GM23338 (cell line): ENCODE results near the gene VEZT. TPM values are rescaled to one million over a fixed set of nuclear protein-coding genes. Genes with fewer than 3 reads are reported as not detected.

Experiments used
- ATAC-seq: fragments of 200-7000 bp; cut with Tn5 transposase; 3 replicates; pipeline ENCODE4 v1.9.1; 2020
- DNase-seq: peaks from one replicate; pipeline ENCODE4 v3.0.0-alpha.2; 2015; ENCODE audit warnings: low spot score
- H2AFZ ChIP-seq: fragments of 200-600 bp; sonication (generic); 2 replicates; pipeline ENCODE4 v1.8.0; 2016; ENCODE audit warnings: antibody characterized with exemption, mild to moderate bottlenecking, moderate library complexity
- H3F3A ChIP-seq: fragments of 200-600 bp; sonication (generic); replicated peaks from 2 replicates; pipeline ENCODE4 v1.8.0; 2017; ENCODE audit warnings: antibody characterized with exemption, mixed run types, low read depth
- H3K27ac ChIP-seq: fragments of 200-600 bp; sonication (generic); 2 replicates; pipeline ENCODE4 v1.6.1; 2016; ENCODE audit warnings: low read depth
- H3K27me3 ChIP-seq: fragments of 200-600 bp; sonication (generic); 2 replicates; pipeline ENCODE4 v1.8.0; 2016; ENCODE audit warnings: mild to moderate bottlenecking, mixed run types, moderate library complexity; ENCODE audit not compliant: insufficient read depth
- H3K36me3 ChIP-seq: fragments of 200-600 bp; sonication (generic); 2 replicates; pipeline ENCODE4 v1.8.0; 2016; ENCODE audit warnings: mild to moderate bottlenecking; ENCODE audit not compliant: insufficient read depth
- H3K4me1 ChIP-seq: fragments of 200-600 bp; sonication (generic); 2 replicates; pipeline ENCODE4 v1.8.0; 2016; ENCODE audit warnings: mild to moderate bottlenecking, moderate library complexity; ENCODE audit not compliant: insufficient read depth
- H3K4me2 ChIP-seq: fragments of 200-600 bp; sonication (generic); 2 replicates; pipeline ENCODE4 v1.7.1; 2017; ENCODE audit warnings: mixed run types
- H3K4me3 ChIP-seq: fragments of 200-600 bp; sonication (generic); 2 replicates; pipeline ENCODE4 v1.6.1; 2016; ENCODE audit warnings: mixed run types
- H3K79me2 ChIP-seq: fragments of 200-600 bp; sonication (generic); replicated peaks from 2 replicates; pipeline ENCODE4 v1.8.0; 2017; ENCODE audit warnings: mild to moderate bottlenecking; ENCODE audit not compliant: insufficient read depth
- H3K9me2 ChIP-seq: fragments of 200-600 bp; sonication (generic); 2 replicates; pipeline ENCODE4 v1.8.0; 2017; ENCODE audit not compliant: insufficient read depth
- H4K20me1 ChIP-seq: fragments of 200-600 bp; sonication (generic); replicated peaks from 2 replicates; pipeline ENCODE4 v1.8.0; 2017; ENCODE audit warnings: mild to moderate bottlenecking; ENCODE audit not compliant: insufficient read depth
- H3K27ac Mint-ChIP-seq: 2 replicates; pipeline ENCODE4 v1.8.0; 2020; ENCODE audit warnings: inconsistent platforms, mild to moderate bottlenecking, moderate library complexity, mixed read lengths
- H3K27me3 Mint-ChIP-seq: 3 replicates; pipeline ENCODE4 v1.8.0; 2022; ENCODE audit warnings: low read depth, mild to moderate bottlenecking, moderate library complexity, mixed read lengths, inconsistent platforms; ENCODE audit not compliant: insufficient read depth, poor library complexity
- H3K36me3 Mint-ChIP-seq: 3 replicates; pipeline ENCODE4 v1.8.0; 2021; ENCODE audit warnings: low read depth, mild to moderate bottlenecking, inconsistent platforms, moderate library complexity, mixed read lengths
- H3K4me1 Mint-ChIP-seq: 3 replicates; pipeline ENCODE4 v1.8.0; 2020; ENCODE audit warnings: mild to moderate bottlenecking, inconsistent platforms, mixed read lengths
- H3K4me3 Mint-ChIP-seq: 3 replicates; pipeline ENCODE4 v1.8.0; 2021; ENCODE audit warnings: moderate library complexity, mild to moderate bottlenecking, inconsistent platforms, mixed read lengths
- H3K9me3 Mint-ChIP-seq: 3 replicates; pipeline ENCODE4 v1.8.0; 2020; ENCODE audit warnings: moderate library complexity, mild to moderate bottlenecking, inconsistent platforms, mixed read lengths
- CREB1 ChIP-seq: fragments of 250-450 bp; sonication (Bioruptor Pico); IDR thresholded peaks from 2 replicates; pipeline ENCODE4 v1.5.0; 2020; ENCODE audit warnings: low read depth, mild to moderate bottlenecking, moderate library complexity
- CTCF ChIP-seq, 2 experiments: fragments of 200-600 bp in 1 of 2; sonication (generic) in 1 of 2; conservative IDR thresholded peaks; 2 replicates each; pipeline versions ENCODE4 v1.5.1 to v1.6.1; 2016 to 2017; ENCODE audit warnings: antibody characterized with exemption in 2 of 2, low read depth in 2 of 2, mild to moderate bottlenecking in 2 of 2, moderate library complexity in 1 of 2
- ETS1 ChIP-seq: IDR thresholded peaks from 2 replicates; pipeline ENCODE4 v1.6.1; 2016; ENCODE audit warnings: antibody characterized with exemption
- EZH2 ChIP-seq: fragments of 200-600 bp; sonication (generic); IDR thresholded peaks from one replicate; pipeline ENCODE4 v1.8.0; 2017; ENCODE audit warnings: antibody characterized with exemption, mild to moderate bottlenecking, low read depth; ENCODE audit not compliant: unreplicated experiment
- EZH2phosphoT487 ChIP-seq: fragments of 200-600 bp; sonication (generic); IDR thresholded peaks from one replicate; pipeline ENCODE4 v1.8.1; 2018; ENCODE audit warnings: antibody characterized with exemption; ENCODE audit not compliant: unreplicated experiment
- JUNB ChIP-seq: IDR thresholded peaks from one replicate; pipeline ENCODE4 v1.6.1; 2016; ENCODE audit warnings: antibody characterized with exemption; ENCODE audit not compliant: unreplicated experiment
- NANOG ChIP-seq: IDR thresholded peaks from 2 replicates; pipeline ENCODE4 v1.6.1; 2016; ENCODE audit warnings: antibody characterized with exemption, borderline replicate concordance
- POLR2AphosphoS5 ChIP-seq: IDR thresholded peaks from 2 replicates; pipeline ENCODE4 v1.6.1; 2016; ENCODE audit warnings: antibody characterized with exemption, low read depth
- REST ChIP-seq: IDR thresholded peaks from one replicate; pipeline ENCODE4 v1.6.1; 2018; ENCODE audit warnings: antibody characterized with exemption; ENCODE audit not compliant: unreplicated experiment
- STAT1 ChIP-seq: IDR thresholded peaks from one replicate; pipeline ENCODE4 v1.6.1; 2016; ENCODE audit warnings: antibody characterized with exemption; ENCODE audit not compliant: unreplicated experiment
- ZNF114 ChIP-seq: fragments of 250-450 bp; sonication (Bioruptor Pico); IDR thresholded peaks from 2 replicates; pipeline ENCODE4 v1.5.0; 2020; ENCODE audit warnings: mild to moderate bottlenecking, moderate library complexity
- ZNF331 ChIP-seq: fragments of 250-450 bp; sonication (Bioruptor Pico); IDR thresholded peaks from 2 replicates; pipeline ENCODE4 v1.5.0; 2020; ENCODE audit warnings: low read depth, mild to moderate bottlenecking, moderate library complexity
- ZNF462 ChIP-seq: fragments of 250-450 bp; sonication (Bioruptor Pico); IDR thresholded peaks from 2 replicates; pipeline ENCODE4 v1.5.0; 2020; ENCODE audit warnings: mild to moderate bottlenecking, moderate library complexity
- long read RNA-seq: library from polyadenylated mRNA; unstranded; transcript quantifications from one replicate; pipeline ENCODE4 v2.0.0, GENCODE V29; 2020; ENCODE audit not compliant: unreplicated experiment
- polyA plus RNA-seq: library from polyadenylated mRNA; unstranded; fragments of >200 nt; fragmentation: Nextera tagmentation; extraction: Ambion mirVana; gene quantifications from 2 replicates; pipeline ENCODE4 v1.2.1, GENCODE V29; 2016
- total RNA-seq: library from RNA; depleted of rRNA; stranded (reverse); fragments of >200 nt; shearing (Covaris generic); gene quantifications from 2 replicates; pipeline ENCODE4 v1.2.3, GENCODE V29; 2014; rRNA removed

Gene VEZT
- total RNA-seq (51.5 and 51.9 TPM in 2 replicates), polyA plus RNA-seq (28.2 and 34.2 TPM in 2 replicates)
- long read RNA-seq, full-length matches to known transcripts = 5 of 15 reads
- long read RNA-seq, partial matches to known transcripts = 4 of 15 reads
- long read RNA-seq, other reads (novel, unspliced or antisense) = 6 of 15 reads

- H3K36me3 Mint-ChIP-seq = peaks cover 14% of the 10 kb centered on the region; the same call in 2 of the 3 replicates
- no peaks in the 10 kb centered on the region for H3K9me2 ChIP-seq
- peaks cover 28% of the 10 kb centered on the region for H3K4me1 ChIP-seq
- H3K27ac Mint-ChIP-seq = peak within 1 kb of the TSS; percentile 99
- H3K36me3 ChIP-seq = no peaks in the 10 kb centered on the region
- H3K79me2 ChIP-seq = peaks cover 87% of the 10 kb centered on the region
- ATAC-seq (peak; percentile 86), DNase-seq (peak; percentile 99)
- no peaks in the 10 kb centered on the region for H3K9me3 Mint-ChIP-seq
- H3K27me3 ChIP-seq = no peaks in the 10 kb centered on the region
- H3K27ac ChIP-seq = peak within 1 kb of the TSS; percentile 98
- TF ChIP-seq CTCF (conservative IDR thresholded peaks at IDR 0.05; ENCODE audit: low read depth in 2 of 2) (peak in 1 of 2 experiments; percentile 43; a peak in 1 of 4 replicates), ZNF114 (CRISPR knock-in tag) (no peak), ZNF331 (no peak), POLR2AphosphoS5 (peak; percentile 83), EZH2 (no peak), CREB1 (CRISPR knock-in tag) (peak; percentile 90), STAT1 (no peak), EZH2phosphoT487 (no peak), JUNB (no peak), NANOG (no peak), ETS1 (peak; percentile 94), ZNF462 (CRISPR knock-in tag) (no peak), REST (no peak)
- peaks cover 6% of the 10 kb centered on the region for H3K27me3 Mint-ChIP-seq
- H3K4me2 ChIP-seq = peak within 1 kb of the TSS; percentile 92
- H3K4me3 Mint-ChIP-seq = peak within 1 kb of the TSS; percentile 89
- peak within 1 kb of the TSS; percentile 15; the same call in 1 of the 2 replicates for H2AFZ ChIP-seq
- H3K4me1 Mint-ChIP-seq = peaks cover 42% of the 10 kb centered on the region
- H3K4me3 ChIP-seq = peak within 1 kb of the TSS; percentile 79
- H4K20me1 ChIP-seq = peaks cover 2% of the 10 kb centered on the region; the same call in 1 of the 2 replicates
- H3F3A ChIP-seq = no peaks in the 10 kb centered on the region
Observed at GRCh38 chr12:95217377-95218149, at the start of gene VEZT, which contains the start of gene FGD6. VEZT (plus strand) TSS chr12:95217807; CDS start chr12:95217851, 44 bp downstream. FGD6 (minus strand) TSS chr12:95217467; CDS start chr12:95217240, 227 bp downstream.
